Karpas-422 (cell line): ENCODE results near the gene MAGEE1. TPM values are rescaled to one million over a fixed set of nuclear protein-coding genes. Genes with fewer than 3 reads are reported as not detected.

Experiments
- DNase-seq: peaks from one replicate; pipeline ENCODE4 v3.0.0-alpha.2; 2015
- H2AFZ ChIP-seq: fragments of 200-600 bp; sonication (generic); 2 replicates; pipeline ENCODE4 v1.6.1; 2014; ENCODE audit warnings: antibody characterized with exemption, low read length, mixed read lengths
- H3K27ac ChIP-seq: fragments of 200-600 bp; sonication (generic); 2 replicates; pipeline ENCODE4 v1.5.1; 2014; ENCODE audit warnings: mild to moderate bottlenecking, low read length, moderate library complexity
- H3K27me3 ChIP-seq: fragments of 200-600 bp; sonication (generic); 2 replicates; pipeline ENCODE4 v1.6.1; 2014; ENCODE audit warnings: low read length, mixed read lengths
- H3K36me3 ChIP-seq: fragments of 200-600 bp; sonication (generic); 2 replicates; pipeline ENCODE4 v1.6.1; 2014; ENCODE audit warnings: low read length, mixed read lengths; ENCODE audit not compliant: insufficient read depth
- H3K4me1 ChIP-seq: fragments of 200-600 bp; sonication (generic); 2 replicates; pipeline ENCODE4 v1.6.1; 2014; ENCODE audit warnings: mild to moderate bottlenecking, low read length, mixed read lengths
- H3K4me2 ChIP-seq: fragments of 200-600 bp; sonication (generic); 2 replicates; pipeline ENCODE4 v1.6.1; 2014; ENCODE audit warnings: low read length, low read depth, mild to moderate bottlenecking; ENCODE audit not compliant: poor library complexity, severe bottlenecking
- H3K4me3 ChIP-seq: fragments of 200-600 bp; sonication (generic); 2 replicates; pipeline ENCODE4 v1.5.1; 2014; ENCODE audit warnings: mild to moderate bottlenecking, antibody characterized with exemption, low read length, mixed read lengths
- H3K79me2 ChIP-seq: fragments of 200-600 bp; sonication (generic); 2 replicates; pipeline ENCODE4 v1.6.1; 2014; ENCODE audit warnings: mild to moderate bottlenecking, low read length, mixed read lengths
- H3K9ac ChIP-seq: fragments of 200-600 bp; sonication (generic); 2 replicates; pipeline ENCODE4 v1.6.0; 2014; ENCODE audit warnings: low read length
- H3K9me2 ChIP-seq: fragments of 200-600 bp; sonication (generic), shearing (Covaris generic); replicated peaks from 2 replicates; pipeline ENCODE4 v1.6.0; 2014; ENCODE audit warnings: mild to moderate bottlenecking, low read length, moderate library complexity; ENCODE audit not compliant: insufficient read depth
- H3K9me3 ChIP-seq: fragments of 300-700, 200-600 bp; sonication (generic); 2 replicates; pipeline ENCODE4 v1.6.1; 2014; ENCODE audit warnings: low read length, mixed read lengths
- H4K20me1 ChIP-seq: fragments of 200-600 bp; sonication (generic); 2 replicates; pipeline ENCODE4 v1.6.1; 2014; ENCODE audit warnings: mild to moderate bottlenecking, antibody characterized with exemption, low read length, low read depth; ENCODE audit not compliant: insufficient read depth
- total RNA-seq: library from RNA; depleted of rRNA; stranded (reverse); fragments of >200 nt; shearing (Covaris generic); gene quantifications from 2 replicates; pipeline ENCODE4 v1.2.3, GENCODE V29; 2014; ENCODE audit warnings: low replicate concordance

MAGEE1 gene
- total RNA-seq, 1 experiment from 2014 or later = 0.78 TPM

GRCh38 chrX:76439188-76439587 is 11.7 kb downstream of the MAGEE1 start:
- no peaks in the 10 kb centered on the region for H4K20me1 ChIP-seq
- no peaks in the 10 kb centered on the region for H3K4me1 ChIP-seq
- H2AFZ ChIP-seq = no peak overlapping the region
- no peak overlapping the region for H3K4me3 ChIP-seq
- no peaks in the 10 kb centered on the region for H3K36me3 ChIP-seq
- no peaks in the 10 kb centered on the region for H3K27me3 ChIP-seq
- H3K9me2 ChIP-seq = no peaks in the 10 kb centered on the region
- H3K4me2 ChIP-seq = no peak overlapping the region
- no peak overlapping the region for H3K9ac ChIP-seq
- no peaks in the 10 kb centered on the region for H3K79me2 ChIP-seq
- no peak overlapping the region for H3K27ac ChIP-seq
- peaks cover 19% of the 10 kb centered on the region for H3K9me3 ChIP-seq
- DNase-seq = no peak

DNA sequence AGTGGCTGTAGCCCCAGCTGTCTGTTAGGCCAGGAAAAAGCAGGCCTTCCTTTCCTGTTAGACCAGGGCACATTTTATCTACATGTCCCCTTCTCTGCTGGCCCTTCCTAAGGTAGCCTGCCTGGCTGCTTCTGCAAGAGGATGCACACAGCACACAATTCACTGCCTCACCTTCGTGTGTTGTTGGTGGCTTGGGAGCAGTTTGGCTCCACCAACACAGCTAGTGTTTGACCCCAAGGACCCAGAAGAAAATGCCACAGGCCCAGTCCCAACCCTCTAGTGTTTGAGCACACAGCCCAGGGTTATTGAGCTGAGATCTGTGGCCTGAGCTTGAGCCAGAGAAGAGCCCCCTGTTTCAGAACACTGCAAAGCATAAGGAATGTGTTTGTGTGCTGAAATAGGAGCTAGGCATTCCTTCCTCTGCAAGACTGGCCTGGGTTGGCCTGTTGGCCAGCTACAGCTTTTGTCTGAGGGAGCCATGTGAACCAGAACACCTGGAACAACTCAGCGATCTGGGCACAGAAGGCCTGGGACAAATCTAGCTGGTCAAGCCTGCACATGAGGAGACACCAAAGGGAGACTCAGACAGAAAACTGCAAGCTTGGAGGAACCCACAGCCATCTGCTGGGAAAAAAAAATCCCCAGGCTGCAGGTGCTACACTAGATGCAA is 26.4 kb downstream of the MAGEE1 start:
- H3K27me3 ChIP-seq = no peaks in the 10 kb centered on the region
- no peak overlapping the region for H3K4me3 ChIP-seq
- H3K9me2 ChIP-seq = no peaks in the 10 kb centered on the region
- no peaks in the 10 kb centered on the region for H3K36me3 ChIP-seq
- H3K79me2 ChIP-seq = no peaks in the 10 kb centered on the region
- no peak for DNase-seq
- no peaks in the 10 kb centered on the region for H3K9me3 ChIP-seq
- H4K20me1 ChIP-seq = no peaks in the 10 kb centered on the region
- H2AFZ ChIP-seq = no peak overlapping the region
- no peak overlapping the region for H3K4me2 ChIP-seq
- H3K27ac ChIP-seq = no peak overlapping the region
- H3K9ac ChIP-seq = no peak overlapping the region
- H3K4me1 ChIP-seq = peaks cover 6% of the 10 kb centered on the region

DNA sequence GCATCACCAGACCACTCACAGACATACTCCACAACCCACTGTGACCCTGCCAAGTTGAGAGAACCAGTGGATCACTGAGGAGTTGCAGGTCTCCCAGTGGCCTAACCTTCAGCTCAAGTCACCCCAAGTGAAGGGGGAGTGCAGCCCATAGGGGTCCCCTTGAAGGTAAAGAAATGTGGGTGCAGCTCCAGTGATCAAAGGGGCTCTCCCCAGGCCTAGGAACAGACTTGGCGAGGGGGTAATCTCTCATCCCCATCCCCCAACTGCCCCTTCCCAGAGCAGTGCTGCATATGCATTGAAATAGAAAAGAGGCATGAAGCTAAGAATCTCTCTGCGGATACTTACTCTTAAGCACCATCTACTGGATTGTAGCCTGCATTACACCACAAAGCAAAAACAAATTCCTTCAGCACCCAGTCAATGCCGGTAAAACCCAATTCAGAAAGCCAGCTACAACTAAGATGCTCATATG is 27.0 kb downstream of the MAGEE1 start:
- no peak overlapping the region for H3K4me3 ChIP-seq
- H2AFZ ChIP-seq = no peak overlapping the region
- H3K27ac ChIP-seq = no peak overlapping the region
- no peaks in the 10 kb centered on the region for H3K36me3 ChIP-seq
- H3K4me2 ChIP-seq = no peak overlapping the region
- no peaks in the 10 kb centered on the region for H3K9me3 ChIP-seq
- H3K4me1 ChIP-seq = peaks cover 6% of the 10 kb centered on the region
- H3K9ac ChIP-seq = no peak overlapping the region
- H3K9me2 ChIP-seq = no peaks in the 10 kb centered on the region
- DNase-seq = peak; percentile 70
- H3K27me3 ChIP-seq = no peaks in the 10 kb centered on the region
- H3K79me2 ChIP-seq = no peaks in the 10 kb centered on the region
- H4K20me1 ChIP-seq = no peaks in the 10 kb centered on the region

- Histone ChIP-seq H2AFZ (no peak overlapping the region), H3K36me3 (no peaks in the 10 kb centered on the region), H4K20me1 (no peaks in the 10 kb centered on the region), H3K4me2 (no peak overlapping the region), H3K27ac (no peak overlapping the region), H3K9ac (no peak overlapping the region), H3K27me3 (no peaks in the 10 kb centered on the region), H3K79me2 (no peaks in the 10 kb centered on the region), H3K4me1 (no peaks in the 10 kb centered on the region), H3K4me3 (no peak overlapping the region), H3K9me2 (no peaks in the 10 kb centered on the region), H3K9me3 (no peaks in the 10 kb centered on the region)
- DNase-seq = no peak
Observed at GRCh38 chrX:76477353-76477752, 49.8 kb downstream of the MAGEE1 start.
